ENCODE results near the gene TATDN3.

Gene TATDN3

DNA sequence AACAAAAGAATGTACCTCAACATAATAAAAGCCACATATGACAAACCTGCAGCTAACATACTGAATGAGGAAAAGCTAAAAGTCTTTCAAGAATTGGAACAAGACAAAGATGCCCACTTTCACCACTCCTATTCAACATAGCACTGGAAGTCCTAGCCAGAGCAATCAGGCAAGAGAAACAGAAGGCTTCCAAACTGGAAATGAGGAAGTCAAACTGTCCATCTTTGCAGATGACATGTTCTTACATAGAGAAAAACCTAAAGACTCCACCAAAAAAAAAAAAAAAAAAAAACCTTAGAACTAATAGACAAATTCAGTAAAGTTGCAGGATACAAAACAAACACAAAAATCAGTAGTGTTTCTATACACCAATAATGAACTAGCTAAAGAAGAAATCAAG lies 20.4 kb upstream of the TATDN3 start:
- ChIA-PET CTCF (interaction anchor here (0.7 to 1.0 kb wide), 2 partner anchors 11 to 339 kb away, joined by 3 to 4 read pairs; partner anchors contain the start of gene NENF), POLR2A (interaction anchor here (0.7 kb wide), 1 partner anchor 22 kb away, joined by 6 read pairs; no protein-coding TSS in a partner anchor)
- Histone ChIP-seq H3K9me3 (ENCODE audit: control insufficient read depth, insufficient read depth, low read depth, low read length) (peaks cover 2% of the 10 kb centered on the region; the same call in 1 of the 2 replicates), H3K4me1 (ENCODE audit: control insufficient read depth, insufficient read depth, low read length) (no peaks in the 10 kb centered on the region), H3K27ac (ENCODE audit: extremely low read depth, low read depth, low read length) (no peak overlapping the region), H3K36me3 (ENCODE audit: control insufficient read depth in 2 of 2, insufficient read depth in 1 of 2, low read length in 2 of 2) (peaks cover 17 to 23% of the 10 kb centered on the region in 2 experiments), H3K4me3 (ENCODE audit: low read depth, low read length) (no peak overlapping the region)
- no peak for TF ChIP-seq ZNF2 (tag by site-specific recombination; IDR thresholded peaks at IDR 0.05)
- no peak for TF ChIP-seq ZNF785 (tag by site-specific recombination; IDR thresholded peaks at IDR 0.05)
- TF ChIP-seq ZNF133 (tag by site-specific recombination; IDR thresholded peaks at IDR 0.05): no peak
- TF ChIP-seq, protein P1, sequence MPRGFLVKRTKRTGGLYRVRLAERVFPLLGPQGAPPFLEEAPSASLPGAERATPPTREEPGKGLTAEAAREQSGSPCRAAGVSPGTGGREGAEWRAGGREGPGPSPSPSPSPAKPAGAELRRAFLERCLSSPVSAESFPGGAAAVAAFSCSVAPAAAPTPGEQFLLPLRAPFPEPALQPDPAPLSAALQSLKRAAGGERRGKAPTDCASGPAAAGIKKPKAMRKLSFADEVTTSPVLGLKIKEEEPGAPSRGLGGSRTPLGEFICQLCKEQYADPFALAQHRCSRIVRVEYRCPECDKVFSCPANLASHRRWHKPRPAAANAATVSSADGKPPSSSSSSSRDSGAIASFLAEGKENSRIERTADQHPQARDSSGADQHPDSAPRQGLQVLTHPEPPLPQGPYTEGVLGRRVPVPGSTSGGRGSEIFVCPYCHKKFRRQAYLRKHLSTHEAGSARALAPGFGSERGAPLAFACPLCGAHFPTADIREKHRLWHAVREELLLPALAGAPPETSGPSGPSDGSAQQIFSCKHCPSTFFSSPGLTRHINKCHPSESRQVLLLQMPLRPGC (tag by site-specific recombination; IDR thresholded peaks at IDR 0.05): no peak
- TF ChIP-seq ZNF266 (tag by site-specific recombination; IDR thresholded peaks at IDR 0.05; ENCODE audit: low read depth): no peak
- no peak for TF ChIP-seq ZNF660 (tag by site-specific recombination; IDR thresholded peaks at IDR 0.05)
- TF ChIP-seq ZNF223 (tag by site-specific recombination; IDR thresholded peaks at IDR 0.05): no peak
- TF ChIP-seq, protein P2, sequence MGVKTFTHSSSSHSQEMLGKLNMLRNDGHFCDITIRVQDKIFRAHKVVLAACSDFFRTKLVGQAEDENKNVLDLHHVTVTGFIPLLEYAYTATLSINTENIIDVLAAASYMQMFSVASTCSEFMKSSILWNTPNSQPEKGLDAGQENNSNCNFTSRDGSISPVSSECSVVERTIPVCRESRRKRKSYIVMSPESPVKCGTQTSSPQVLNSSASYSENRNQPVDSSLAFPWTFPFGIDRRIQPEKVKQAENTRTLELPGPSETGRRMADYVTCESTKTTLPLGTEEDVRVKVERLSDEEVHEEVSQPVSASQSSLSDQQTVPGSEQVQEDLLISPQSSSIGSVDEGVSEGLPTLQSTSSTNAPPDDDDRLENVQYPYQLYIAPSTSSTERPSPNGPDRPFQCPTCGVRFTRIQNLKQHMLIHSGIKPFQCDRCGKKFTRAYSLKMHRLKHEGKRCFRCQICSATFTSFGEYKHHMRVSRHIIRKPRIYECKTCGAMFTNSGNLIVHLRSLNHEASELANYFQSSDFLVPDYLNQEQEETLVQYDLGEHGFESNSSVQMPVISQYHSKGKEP (tag by site-specific recombination; IDR thresholded peaks at IDR 0.05): no peak
- TF ChIP-seq KLF10 (tag by site-specific recombination; IDR thresholded peaks at IDR 0.05): no peak
- no peak for TF ChIP-seq ZNF747 (tag by site-specific recombination; IDR thresholded peaks at IDR 0.05)
- TF ChIP-seq SP2 (tag by site-specific recombination; IDR thresholded peaks at IDR 0.05): no peak
- TF ChIP-seq ZNF157 (tag by site-specific recombination; IDR thresholded peaks at IDR 0.05): no peak
- no peak for TF ChIP-seq ZSCAN23 (tag by site-specific recombination; IDR thresholded peaks at IDR 0.05)
- no peak for TF ChIP-seq ZNF155 (tag by site-specific recombination; IDR thresholded peaks at IDR 0.05)
- TF ChIP-seq, protein P3, sequence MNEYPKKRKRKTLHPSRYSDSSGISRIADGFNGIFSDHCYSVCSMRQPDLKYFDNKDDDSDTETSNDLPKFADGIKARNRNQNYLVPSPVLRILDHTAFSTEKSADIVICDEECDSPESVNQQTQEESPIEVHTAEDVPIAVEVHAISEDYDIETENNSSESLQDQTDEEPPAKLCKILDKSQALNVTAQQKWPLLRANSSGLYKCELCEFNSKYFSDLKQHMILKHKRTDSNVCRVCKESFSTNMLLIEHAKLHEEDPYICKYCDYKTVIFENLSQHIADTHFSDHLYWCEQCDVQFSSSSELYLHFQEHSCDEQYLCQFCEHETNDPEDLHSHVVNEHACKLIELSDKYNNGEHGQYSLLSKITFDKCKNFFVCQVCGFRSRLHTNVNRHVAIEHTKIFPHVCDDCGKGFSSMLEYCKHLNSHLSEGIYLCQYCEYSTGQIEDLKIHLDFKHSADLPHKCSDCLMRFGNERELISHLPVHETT (tag by site-specific recombination; IDR thresholded peaks at IDR 0.05): no peak
- TF ChIP-seq KLF16 (tag by site-specific recombination; IDR thresholded peaks at IDR 0.05): no peak
- TF ChIP-seq ZNF624 (tag by site-specific recombination; IDR thresholded peaks at IDR 0.05): no peak
- no peak for TF ChIP-seq ZNF791 (tag by site-specific recombination; IDR thresholded peaks at IDR 0.05)

DNA sequence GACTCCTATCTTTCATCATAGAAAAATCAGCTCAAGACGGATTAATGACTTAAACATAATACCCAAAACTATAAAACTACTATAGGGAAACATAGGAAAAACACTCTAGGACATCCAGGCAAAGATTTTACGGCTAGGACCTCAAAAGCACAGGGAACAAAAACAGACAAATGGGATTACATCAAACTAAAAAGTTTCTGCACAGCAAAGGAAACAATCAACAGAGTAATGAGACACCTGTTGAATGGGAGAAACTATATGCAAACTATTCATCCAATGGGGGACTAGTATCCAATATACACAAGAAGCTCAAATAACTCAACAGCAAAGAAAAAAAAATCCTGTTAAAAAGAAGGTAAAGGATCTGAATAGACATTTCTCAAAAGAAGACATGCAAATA lies 18.7 kb upstream of the TATDN3 start:
- ChIA-PET POLR2A (interaction anchor here (0.6 kb wide), 1 partner anchor 233 kb away, joined by 3 read pairs; no protein-coding TSS in a partner anchor), CTCF (interaction anchor here (0.8 to 1.8 kb wide), 3 partner anchors 9 to 108 kb away, joined by 3 to 6 read pairs (median 4); no protein-coding TSS in a partner anchor)
- H3K36me3 ChIP-seq (ENCODE audit: control insufficient read depth in 2 of 2, insufficient read depth in 1 of 2, low read length in 2 of 2): peaks cover 20 to 31% of the 10 kb centered on the region in 2 experiments
- H3K4me3 ChIP-seq (ENCODE audit: low read depth, low read length): no peak overlapping the region
- no peak overlapping the region for H3K27ac ChIP-seq (ENCODE audit: extremely low read depth, low read depth, low read length)
- H3K9me3 ChIP-seq (ENCODE audit: control insufficient read depth, insufficient read depth, low read depth, low read length): peaks cover 2% of the 10 kb centered on the region; the same call in 1 of the 2 replicates
- H3K4me1 ChIP-seq (ENCODE audit: control insufficient read depth, insufficient read depth, low read length): no peaks in the 10 kb centered on the region
- TF ChIP-seq, protein P4, sequence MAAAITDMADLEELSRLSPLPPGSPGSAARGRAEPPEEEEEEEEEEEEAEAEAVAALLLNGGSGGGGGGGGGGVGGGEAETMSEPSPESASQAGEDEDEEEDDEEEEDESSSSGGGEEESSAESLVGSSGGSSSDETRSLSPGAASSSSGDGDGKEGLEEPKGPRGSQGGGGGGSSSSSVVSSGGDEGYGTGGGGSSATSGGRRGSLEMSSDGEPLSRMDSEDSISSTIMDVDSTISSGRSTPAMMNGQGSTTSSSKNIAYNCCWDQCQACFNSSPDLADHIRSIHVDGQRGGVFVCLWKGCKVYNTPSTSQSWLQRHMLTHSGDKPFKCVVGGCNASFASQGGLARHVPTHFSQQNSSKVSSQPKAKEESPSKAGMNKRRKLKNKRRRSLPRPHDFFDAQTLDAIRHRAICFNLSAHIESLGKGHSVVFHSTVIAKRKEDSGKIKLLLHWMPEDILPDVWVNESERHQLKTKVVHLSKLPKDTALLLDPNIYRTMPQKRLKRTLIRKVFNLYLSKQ (tag by site-specific recombination; IDR thresholded peaks at IDR 0.05; ENCODE audit: borderline replicate concordance): no peak
- TF ChIP-seq ZNF391 (tag by site-specific recombination; IDR thresholded peaks at IDR 0.05; ENCODE audit: borderline replicate concordance, low read depth) (no peak), ZBTB48 (tag by site-specific recombination; IDR thresholded peaks at IDR 0.05) (no peak), ZNF792 (tag by site-specific recombination; IDR thresholded peaks at IDR 0.05) (no peak), SCRT1 (tag by site-specific recombination; IDR thresholded peaks at IDR 0.05; ENCODE audit: borderline replicate concordance) (peak; percentile 91), ZNF223 (tag by site-specific recombination; IDR thresholded peaks at IDR 0.05) (no peak), ZNF510 (tag by site-specific recombination; IDR thresholded peaks at IDR 0.05; ENCODE audit: insufficient replicate concordance) (no peak), TRIM28 (IDR thresholded peaks at IDR 0.05; ENCODE audit: borderline replicate concordance, low read length) (no peak), SCRT2 (tag by site-specific recombination; IDR thresholded peaks at IDR 0.05) (peak; percentile 93), ZSCAN23 (tag by site-specific recombination; IDR thresholded peaks at IDR 0.05) (no peak), ZNF175 (tag by site-specific recombination; IDR thresholded peaks at IDR 0.05) (no peak)
- TF ChIP-seq, protein P5, sequence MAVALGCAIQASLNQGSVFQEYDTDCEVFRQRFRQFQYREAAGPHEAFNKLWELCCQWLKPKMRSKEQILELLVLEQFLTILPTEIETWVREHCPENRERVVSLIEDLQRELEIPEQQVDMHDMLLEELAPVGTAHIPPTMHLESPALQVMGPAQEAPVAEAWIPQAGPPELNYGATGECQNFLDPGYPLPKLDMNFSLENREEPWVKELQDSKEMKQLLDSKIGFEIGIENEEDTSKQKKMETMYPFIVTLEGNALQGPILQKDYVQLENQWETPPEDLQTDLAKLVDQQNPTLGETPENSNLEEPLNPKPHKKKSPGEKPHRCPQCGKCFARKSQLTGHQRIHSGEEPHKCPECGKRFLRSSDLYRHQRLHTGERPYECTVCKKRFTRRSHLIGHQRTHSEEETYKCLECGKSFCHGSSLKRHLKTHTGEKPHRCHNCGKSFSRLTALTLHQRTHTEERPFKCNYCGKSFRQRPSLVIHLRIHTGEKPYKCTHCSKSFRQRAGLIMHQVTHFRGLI (tag by site-specific recombination; IDR thresholded peaks at IDR 0.05): no peak

All from HEK293 (cell line).